ENCODE measurements around the gene TMEM176B. TPM values are rescaled to one million over a fixed set of nuclear protein-coding genes. Genes with fewer than 3 reads are reported as not detected.
"Not testable (repeated sequence)": the region's sequence is repeated elsewhere in the genome, so short reads cannot be mapped to it uniquely, and the experiment has no call there.

Gene TMEM176B
- polyA plus RNA-seq, 12 donors: 7.9 to 35.3 (median 16.0) TPM; not detected in 1

- DNase-seq: no peak
These were observed 24.4 kb upstream of the TMEM176B start for GRCh38 chr7:150824379-150825177.

- DNase-seq: no peak
These were observed 23.4 kb upstream of the TMEM176B start for GRCh38 chr7:150823484-150824126.

- no peak for DNase-seq
These were observed 22.9 kb upstream of the TMEM176B start for GRCh38 chr7:150823043-150823442.

- no peak for DNase-seq
These were observed 20.5 kb upstream of the TMEM176B start for GRCh38 chr7:150820578-150821198.

GRCh38 chr7:150820148-150820547 is 20.0 kb upstream of the TMEM176B start:
- no peak for DNase-seq

GRCh38 chr7:150818971-150819370 is 18.8 kb upstream of the TMEM176B start:
- no peak for DNase-seq

GRCh38 chr7:150814328-150815001 is 14.3 kb upstream of the TMEM176B start:
- DNase-seq: no peak

GRCh38 chr7:150807616-150808438 is 7.7 kb upstream of the TMEM176B start:
- DNase-seq: not testable (repeated sequence)

- no peak for DNase-seq
These were observed 6.7 kb upstream of the TMEM176B start for GRCh38 chr7:150806863-150807262.

- no peak for DNase-seq
These were observed 6.3 kb upstream of the TMEM176B start for GRCh38 chr7:150806454-150806853.

- DNase-seq: no peak
These were observed 5.7 kb upstream of the TMEM176B start for GRCh38 chr7:150805864-150806263.

- DNase-seq: no peak
These were observed 4.6 kb upstream of the TMEM176B start for GRCh38 chr7:150804802-150805201.

GRCh38 chr7:150803161-150803860 is 3.1 kb upstream of the TMEM176B start:
- no peak for DNase-seq

GRCh38 chr7:150801946-150802771 is 2.0 kb upstream of the TMEM176B start:
- DNase-seq: no peak

- no peak for DNase-seq
These were observed 1.2 kb upstream of the TMEM176B start for GRCh38 chr7:150801242-150801945.

GRCh38 chr7:150800581-150801241 is 547 bp upstream of the TMEM176B start, which contains the start of gene TMEM176A:
TSS of gene TMEM176A (plus strand) at chr7:150800769. CDS start at chr7:150801551, 782 bp downstream.
- no peak for DNase-seq

- no peak for DNase-seq
These were observed 1.0 kb downstream of the TMEM176B start for GRCh38 chr7:150799156-150799555.

GRCh38 chr7:150797661-150798060 is 2.5 kb downstream of the TMEM176B start:
- no peak for DNase-seq

Measured in muscle of arm (tissue), 12 donors.